AG08396 (cell line): ENCODE data around the gene THAP2.

Experiments used
- DNase-seq: peaks from one replicate; pipeline ENCODE4 v3.0.0; 2012; ENCODE audit warnings: low spot score, mixed read lengths

The THAP2 gene

GRCh38 chr12:71663561-71664410, at the start of gene THAP2, which contains the start of gene ZFC3H1:
TSS of gene THAP2 (plus strand) at chr12:71664301. CDS start at chr12:71664510, 209 bp downstream.
TSS of gene ZFC3H1 (minus strand) at chr12:71663848. CDS start at chr12:71663610, 238 bp downstream.
- DNase-seq: peak; percentile 88

- no peak for DNase-seq
Observed at GRCh38 chr12:71621938-71622337, 42.2 kb upstream of the THAP2 start.

- DNase-seq: no peak
Observed at GRCh38 chr12:71625476-71625875, 38.6 kb upstream of the THAP2 start.

GRCh38 chr12:71626098-71626497, 38.0 kb upstream of the THAP2 start:
- DNase-seq: no peak

- DNase-seq: no peak
Observed at GRCh38 chr12:71626768-71627167, 37.3 kb upstream of the THAP2 start.

- DNase-seq: no peak
Observed at GRCh38 chr12:71627438-71628002, 36.6 kb upstream of the THAP2 start.

- DNase-seq: peak; percentile 36
Observed at GRCh38 chr12:71636704-71637115, 27.4 kb upstream of the THAP2 start.

- DNase-seq: no peak
Observed at GRCh38 chr12:71638499-71638898, 25.6 kb upstream of the THAP2 start.

- DNase-seq: no peak
Observed at GRCh38 chr12:71639341-71639760, 24.8 kb upstream of the THAP2 start.

- DNase-seq: no peak
Observed at GRCh38 chr12:71640316-71640715, 23.8 kb upstream of the THAP2 start.

- no peak for DNase-seq
Observed at GRCh38 chr12:71641390-71641789, 22.7 kb upstream of the THAP2 start.

- DNase-seq: no peak
Observed at GRCh38 chr12:71642264-71642663, 21.8 kb upstream of the THAP2 start.

- no peak for DNase-seq
Observed at GRCh38 chr12:71645268-71645667, 18.8 kb upstream of the THAP2 start.

GRCh38 chr12:71646512-71646911, 17.6 kb upstream of the THAP2 start:
- DNase-seq: no peak

- DNase-seq: no peak
Observed at GRCh38 chr12:71648537-71648936, 15.6 kb upstream of the THAP2 start.

GRCh38 chr12:71649401-71649800, 14.7 kb upstream of the THAP2 start:
- DNase-seq: no peak

- DNase-seq: no peak
Observed at GRCh38 chr12:71652656-71653055, 11.4 kb upstream of the THAP2 start.

GRCh38 chr12:71653137-71653536, 11.0 kb upstream of the THAP2 start:
- no peak for DNase-seq

- no peak for DNase-seq
Observed at GRCh38 chr12:71654200-71654599, 9.9 kb upstream of the THAP2 start.

- DNase-seq: no peak
Observed at GRCh38 chr12:71655495-71655894, 8.6 kb upstream of the THAP2 start.

GRCh38 chr12:71655907-71656306, 8.2 kb upstream of the THAP2 start:
- DNase-seq: no peak

GRCh38 chr12:71656740-71657139, 7.4 kb upstream of the THAP2 start:
- DNase-seq: no peak

- DNase-seq: peak; percentile 33
Observed at GRCh38 chr12:71661977-71662530, 2.0 kb upstream of the THAP2 start.
